Osteoblast (primary cell): ENCODE measurements around the gene ERO1A. TPM values are rescaled to one million over a fixed set of nuclear protein-coding genes. Genes with fewer than 3 reads are reported as not detected.

Experiments
- DNase-seq: peaks from one replicate; pipeline ENCODE4 v3.0.0; 2011; ENCODE audit warnings: low spot score, mixed read lengths; ENCODE audit not compliant: insufficient read length; ENCODE audit errors: missing footprints
- H2AFZ ChIP-seq: 2 replicates; pipeline ENCODE4 v1.6.0; 2011; ENCODE audit warnings: mild to moderate bottlenecking, low read length
- H3K27ac ChIP-seq: 2 replicates; pipeline ENCODE4 v1.5.1; 2011; ENCODE audit warnings: mild to moderate bottlenecking, low read depth, low read length, moderate library complexity
- H3K27me3 ChIP-seq: 2 replicates; pipeline ENCODE4 v1.6.0; 2012; ENCODE audit warnings: mild to moderate bottlenecking, control low read depth, inconsistent platforms, low read length, moderate library complexity; ENCODE audit not compliant: insufficient read depth
- H3K36me3 ChIP-seq: 2 replicates; pipeline ENCODE4 v1.5.1; 2011; ENCODE audit warnings: mild to moderate bottlenecking, low read length, control low read depth, moderate library complexity; ENCODE audit not compliant: insufficient read depth
- H3K4me1 ChIP-seq: 2 replicates; pipeline ENCODE4 v1.5.1; 2011; ENCODE audit warnings: mild to moderate bottlenecking, low read length, control low read depth, moderate library complexity; ENCODE audit not compliant: insufficient read depth
- H3K4me2 ChIP-seq: 2 replicates; pipeline ENCODE4 v1.6.0; 2011; ENCODE audit warnings: mild to moderate bottlenecking, low read length; ENCODE audit not compliant: insufficient read depth
- H3K4me3 ChIP-seq: fragments of 200-600 bp; sonication (generic); 3 replicates; pipeline ENCODE4 v1.5.1; 2012; ENCODE audit warnings: mild to moderate bottlenecking, low read length, inconsistent platforms; ENCODE audit not compliant: insufficient read depth
- H3K79me2 ChIP-seq: 2 replicates; pipeline ENCODE4 v1.6.0; 2012; ENCODE audit warnings: mild to moderate bottlenecking, low read length, control low read depth, inconsistent platforms; ENCODE audit not compliant: insufficient read depth
- H3K9me3 ChIP-seq: 2 replicates; pipeline ENCODE4 v1.5.1; 2011; ENCODE audit warnings: low read depth, low read length, control low read depth
- H4K20me1 ChIP-seq: 2 replicates; pipeline ENCODE4 v1.6.0; 2012; ENCODE audit warnings: mild to moderate bottlenecking, low read length, control low read depth; ENCODE audit not compliant: insufficient read depth
- CTCF ChIP-seq: IDR thresholded peaks from 2 replicates; pipeline ENCODE4 v1.5.1; 2011; ENCODE audit warnings: mild to moderate bottlenecking, low read depth, low read length, moderate library complexity; ENCODE audit errors: extremely low read depth
- total RNA-seq: library from RNA; depleted of rRNA; stranded (reverse); fragments of >200 nt; gene quantifications from 2 replicates; pipeline ENCODE4 v1.2.3, GENCODE V29; 2012

ERO1A gene
- total RNA-seq, 1 donor = 56.8 TPM

- no peaks in the 10 kb centered on the region for H3K9me3 ChIP-seq
- H3K4me3 ChIP-seq = no peak overlapping the region
- no peaks in the 10 kb centered on the region for H3K4me1 ChIP-seq
- H3K27me3 ChIP-seq = no peaks in the 10 kb centered on the region
- H3K79me2 ChIP-seq = peaks cover 11% of the 10 kb centered on the region
- H4K20me1 ChIP-seq = no peaks in the 10 kb centered on the region
- DNase-seq = no peak
- no peak overlapping the region for H3K27ac ChIP-seq
- H3K4me2 ChIP-seq = no peak overlapping the region
- TF ChIP-seq CTCF = peak; percentile 44
- peaks cover 5% of the 10 kb centered on the region for H3K36me3 ChIP-seq
- no peak overlapping the region for H2AFZ ChIP-seq
Measured at GRCh38 chr14:52678591-52678990, 16.8 kb downstream of the ERO1A start.

- H3K79me2 ChIP-seq = no peaks in the 10 kb centered on the region
- no peak overlapping the region for H3K4me3 ChIP-seq
- no peaks in the 10 kb centered on the region for H3K36me3 ChIP-seq
- TF ChIP-seq CTCF = no peak
- H3K27me3 ChIP-seq = no peaks in the 10 kb centered on the region
- H3K4me1 ChIP-seq = no peaks in the 10 kb centered on the region
- no peak overlapping the region for H3K4me2 ChIP-seq
- H4K20me1 ChIP-seq = no peaks in the 10 kb centered on the region
- no peak for DNase-seq
- H3K9me3 ChIP-seq = no peaks in the 10 kb centered on the region
- H2AFZ ChIP-seq = no peak overlapping the region
- no peak overlapping the region for H3K27ac ChIP-seq
Measured at GRCh38 chr14:52663850-52664249, 31.5 kb downstream of the ERO1A start.

GRCh38 chr14:52661314-52661713 is 34.0 kb downstream of the ERO1A start:
- H3K4me2 ChIP-seq = no peak overlapping the region
- no peak overlapping the region for H3K27ac ChIP-seq
- DNase-seq = no peak
- H3K36me3 ChIP-seq = no peaks in the 10 kb centered on the region
- no peaks in the 10 kb centered on the region for H3K79me2 ChIP-seq
- no peak overlapping the region for H2AFZ ChIP-seq
- no peaks in the 10 kb centered on the region for H3K9me3 ChIP-seq
- no peak for TF ChIP-seq CTCF
- no peaks in the 10 kb centered on the region for H4K20me1 ChIP-seq
- no peaks in the 10 kb centered on the region for H3K27me3 ChIP-seq
- H3K4me3 ChIP-seq = no peak overlapping the region
- H3K4me1 ChIP-seq = no peaks in the 10 kb centered on the region

GRCh38 chr14:52660832-52661231 is 34.5 kb downstream of the ERO1A start:
- Histone ChIP-seq H3K4me2 (no peak overlapping the region), H3K9me3 (no peaks in the 10 kb centered on the region), H3K79me2 (no peaks in the 10 kb centered on the region), H3K36me3 (no peaks in the 10 kb centered on the region), H4K20me1 (no peaks in the 10 kb centered on the region), H3K4me3 (no peak overlapping the region), H3K27me3 (no peaks in the 10 kb centered on the region), H2AFZ (no peak overlapping the region), H3K4me1 (no peaks in the 10 kb centered on the region), H3K27ac (no peak overlapping the region)
- TF ChIP-seq CTCF = no peak
- no peak for DNase-seq
